AG04449 (cell line): ENCODE data around the gene ANKH.

Source experiments
- CTCF ChIA-PET: fragments of 350-600 bp; formaldehyde crosslinking; extraction: SDS; loops from one replicate; lab custom pipeline; 2021; ENCODE audit warnings: antibody characterized with exemption; lab: Yijun Ruan, JAX
- POLR2A ChIA-PET: fragments of 400-600, 350-600 bp; formaldehyde crosslinking; extraction: SDS; loops from one replicate; lab custom pipeline; 2020; ENCODE audit warnings: antibody characterized with exemption, inconsistent platforms; lab: Yijun Ruan, JAX
- DNase-seq: peaks from one replicate; pipeline ENCODE4 v3.0.0-alpha.2; 2010; ENCODE audit warnings: low read depth, low spot score
- H3K4me3 ChIP-seq: 2 replicates; pipeline ENCODE4 v1.5.1; 2011; ENCODE audit warnings: low read depth, mild to moderate bottlenecking, control low read depth, low read length
- TF ChIP-seq, protein P1 (sequence below): IDR thresholded peaks from one replicate; pipeline ENCODE4 v1.5.1; 2011; ENCODE audit warnings: mild to moderate bottlenecking, moderate library complexity, low read length, control low read depth, inconsistent platforms; ENCODE audit not compliant: insufficient read depth; ENCODE audit errors: missing control alignments

ANKH gene

DNA sequence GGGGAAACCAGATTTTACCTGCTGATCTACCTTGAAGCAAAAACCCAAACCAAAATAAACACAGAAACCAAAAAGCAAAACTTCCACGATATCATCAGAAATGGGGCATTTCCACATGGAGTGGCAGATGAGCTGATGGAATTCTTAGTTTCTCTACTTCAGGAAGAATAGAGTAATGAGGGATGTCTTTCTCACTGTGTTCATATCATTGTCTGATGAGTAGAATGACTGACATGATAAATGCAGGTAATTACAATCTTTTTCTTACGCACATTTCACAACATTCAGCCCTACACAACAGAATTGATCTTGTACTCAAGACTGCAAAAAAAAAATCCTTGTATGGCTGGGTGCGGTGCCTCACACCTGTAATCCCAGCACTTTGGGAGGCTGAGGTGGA is 23.2 kb upstream of the ANKH start:
- H3K4me3 ChIP-seq: no peak overlapping the region
- DNase-seq: no peak
- TF ChIP-seq, protein P1, sequence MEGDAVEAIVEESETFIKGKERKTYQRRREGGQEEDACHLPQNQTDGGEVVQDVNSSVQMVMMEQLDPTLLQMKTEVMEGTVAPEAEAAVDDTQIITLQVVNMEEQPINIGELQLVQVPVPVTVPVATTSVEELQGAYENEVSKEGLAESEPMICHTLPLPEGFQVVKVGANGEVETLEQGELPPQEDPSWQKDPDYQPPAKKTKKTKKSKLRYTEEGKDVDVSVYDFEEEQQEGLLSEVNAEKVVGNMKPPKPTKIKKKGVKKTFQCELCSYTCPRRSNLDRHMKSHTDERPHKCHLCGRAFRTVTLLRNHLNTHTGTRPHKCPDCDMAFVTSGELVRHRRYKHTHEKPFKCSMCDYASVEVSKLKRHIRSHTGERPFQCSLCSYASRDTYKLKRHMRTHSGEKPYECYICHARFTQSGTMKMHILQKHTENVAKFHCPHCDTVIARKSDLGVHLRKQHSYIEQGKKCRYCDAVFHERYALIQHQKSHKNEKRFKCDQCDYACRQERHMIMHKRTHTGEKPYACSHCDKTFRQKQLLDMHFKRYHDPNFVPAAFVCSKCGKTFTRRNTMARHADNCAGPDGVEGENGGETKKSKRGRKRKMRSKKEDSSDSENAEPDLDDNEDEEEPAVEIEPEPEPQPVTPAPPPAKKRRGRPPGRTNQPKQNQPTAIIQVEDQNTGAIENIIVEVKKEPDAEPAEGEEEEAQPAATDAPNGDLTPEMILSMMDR: no peak
- ChIA-PET POLR2A (no interaction called here), CTCF (interaction anchor here (1.0 to 2.5 kb wide), 3 partner anchors 10 to 168 kb away, joined by 3 to 6 read pairs (median 3); no protein-coding TSS in a partner anchor)

DNA sequence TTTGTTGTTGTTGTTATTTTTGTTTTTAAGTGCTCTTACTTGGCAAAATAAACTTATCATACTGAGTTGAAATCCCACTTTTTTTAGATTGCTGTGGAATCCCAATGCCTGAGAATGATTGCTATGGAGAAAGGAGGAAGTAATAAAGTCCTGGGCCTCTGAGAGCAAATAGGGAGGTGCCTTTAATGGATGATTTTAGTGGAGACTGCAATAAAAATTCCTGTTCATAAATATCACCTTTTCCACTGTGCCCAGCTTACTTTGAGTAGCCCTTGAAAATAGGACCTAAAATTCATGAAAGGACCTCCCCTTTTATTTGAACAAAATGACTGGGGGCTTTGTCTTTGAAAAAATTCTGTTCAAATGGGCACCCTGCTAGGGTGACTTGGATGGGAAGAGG is 21.8 kb upstream of the ANKH start:
- no peak overlapping the region for H3K4me3 ChIP-seq
- POLR2A ChIA-PET: no interaction called here
- no peak for DNase-seq
- TF ChIP-seq, protein P1: no peak
- CTCF ChIA-PET: no interaction called here

- CTCF ChIA-PET: interaction anchor here (0.6 kb wide), 1 partner anchor 8 kb away, joined by 3 read pairs; no protein-coding TSS in a partner anchor
- H3K4me3 ChIP-seq: no peak overlapping the region
These were observed 19.3 kb upstream of the ANKH start for GRCh38 chr5:14890846-14891245.

DNA sequence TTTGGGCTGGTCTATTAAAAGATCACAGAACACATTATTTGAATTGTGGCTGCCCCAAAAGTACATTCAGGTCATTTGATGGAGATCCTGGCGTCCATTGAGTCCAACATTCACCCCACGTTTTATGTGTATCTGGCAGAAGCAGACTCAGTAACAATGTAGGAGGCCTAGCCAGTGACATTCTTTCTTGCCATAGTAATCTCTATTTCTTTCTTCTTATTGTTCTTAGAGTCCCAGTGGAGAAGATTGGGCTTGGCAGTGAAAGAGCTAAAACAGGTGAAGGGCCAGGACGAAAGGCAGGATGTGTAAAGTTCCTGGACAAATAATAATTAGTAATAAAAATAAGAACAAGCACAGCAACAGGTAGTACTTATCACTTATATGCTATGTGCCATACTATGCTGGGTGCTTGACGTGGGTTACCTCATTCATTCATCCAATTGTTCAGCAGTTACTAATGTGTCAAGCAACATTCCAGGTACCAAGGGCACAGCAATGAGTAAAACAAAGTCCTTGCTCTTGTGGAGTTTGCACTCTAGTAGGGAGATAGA is 12.6 kb upstream of the ANKH start:
- CTCF ChIA-PET: interaction anchor here (2.0 kb wide), 1 partner anchor 11 kb away, joined by 10 read pairs; no protein-coding TSS in a partner anchor
- DNase-seq: no peak

More at GRCh38 chr5:14890846-14891245, 19.3 kb upstream of the ANKH start:
- no peak for DNase-seq
- TF ChIP-seq, protein P1: no peak
- POLR2A ChIA-PET: no interaction called here

DNA sequence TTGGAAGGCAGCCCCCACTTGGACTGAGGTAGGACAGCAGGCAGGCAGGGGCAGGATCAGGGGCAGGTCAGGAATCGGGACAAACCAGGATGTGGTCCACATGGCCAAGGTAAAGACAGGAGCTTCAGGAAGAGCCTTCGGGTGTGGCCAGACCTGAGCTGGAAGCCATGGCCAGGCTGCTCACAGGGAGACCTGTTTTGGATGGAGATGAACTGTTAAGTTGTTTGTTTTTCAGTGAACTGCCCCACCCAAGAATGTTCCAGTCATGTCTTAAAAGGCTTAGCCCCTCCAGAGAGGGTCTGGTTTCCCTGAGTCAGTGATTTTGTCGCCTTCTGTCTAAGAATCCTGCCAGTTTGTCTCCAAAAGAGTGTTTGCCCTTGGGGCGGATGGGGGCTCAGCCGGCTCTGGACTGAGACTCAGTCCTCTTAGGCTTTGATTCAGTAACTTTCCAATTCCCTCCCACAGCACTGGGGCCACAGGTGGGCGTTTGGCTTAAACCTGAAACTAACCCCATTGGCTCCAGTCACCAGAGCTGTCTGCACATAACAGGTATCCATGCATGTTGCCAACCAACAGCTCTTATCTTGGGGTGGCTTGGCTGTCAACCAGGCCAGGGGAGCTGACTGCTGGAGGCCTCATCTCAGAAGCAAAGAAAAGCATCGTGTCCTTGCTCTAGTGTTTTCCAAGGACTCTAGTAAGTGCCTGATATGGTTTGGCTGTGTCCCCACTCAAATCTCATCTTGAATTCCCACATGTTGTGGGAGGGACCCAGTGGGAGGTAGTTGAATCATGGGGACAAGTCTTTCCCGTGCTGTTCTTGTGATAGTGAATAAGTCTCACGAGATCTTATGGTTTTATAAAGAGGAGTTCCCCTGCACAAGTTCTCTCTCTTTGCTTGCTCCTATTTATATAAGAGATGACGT is 11.3 kb upstream of the ANKH start:
- no peak for DNase-seq
- TF ChIP-seq, protein P1: no peak
- ChIA-PET CTCF (interaction anchor here (0.6 to 2.0 kb wide), 2 partner anchors 8 to 10 kb away, joined by 3 to 6 read pairs; no protein-coding TSS in a partner anchor), POLR2A (no interaction called here)
- H3K4me3 ChIP-seq: no peak overlapping the region

More for the DNA sequence above, 12.6 kb upstream of the ANKH start:
- POLR2A ChIA-PET: no interaction called here
- TF ChIP-seq, protein P1: no peak
- no peak overlapping the region for H3K4me3 ChIP-seq

DNA sequence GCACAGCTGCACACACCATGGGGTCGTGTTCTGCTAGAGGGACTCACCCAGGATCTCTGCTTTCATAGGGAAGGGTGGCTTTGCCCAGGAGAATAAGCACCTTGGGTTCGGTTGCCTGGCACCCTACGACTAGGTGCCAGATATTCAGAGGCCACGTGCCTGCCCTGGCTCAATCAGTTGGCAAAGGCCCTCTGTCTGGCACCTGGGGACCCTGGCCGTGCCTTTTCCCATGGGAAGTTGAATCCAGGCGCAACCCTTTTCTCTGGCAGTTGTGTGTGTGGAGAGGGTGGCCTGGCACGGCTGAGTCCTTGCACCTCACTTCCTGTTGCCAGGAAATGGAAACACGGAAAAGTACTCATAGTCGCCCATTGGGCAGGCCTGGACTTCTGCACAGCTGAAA is 10.2 kb upstream of the ANKH start:
- no peak for DNase-seq
- ChIA-PET CTCF (interaction anchor here (2.0 to 3.1 kb wide), 3 partner anchors 9 to 121 kb away, joined by 6 to 15 read pairs (median 12); partner anchors contain the start of gene ANKH), POLR2A (no interaction called here)
- no peak overlapping the region for H3K4me3 ChIP-seq
- TF ChIP-seq, protein P1: no peak
